ENCODE measurements around the gene FECH.

DNA sequence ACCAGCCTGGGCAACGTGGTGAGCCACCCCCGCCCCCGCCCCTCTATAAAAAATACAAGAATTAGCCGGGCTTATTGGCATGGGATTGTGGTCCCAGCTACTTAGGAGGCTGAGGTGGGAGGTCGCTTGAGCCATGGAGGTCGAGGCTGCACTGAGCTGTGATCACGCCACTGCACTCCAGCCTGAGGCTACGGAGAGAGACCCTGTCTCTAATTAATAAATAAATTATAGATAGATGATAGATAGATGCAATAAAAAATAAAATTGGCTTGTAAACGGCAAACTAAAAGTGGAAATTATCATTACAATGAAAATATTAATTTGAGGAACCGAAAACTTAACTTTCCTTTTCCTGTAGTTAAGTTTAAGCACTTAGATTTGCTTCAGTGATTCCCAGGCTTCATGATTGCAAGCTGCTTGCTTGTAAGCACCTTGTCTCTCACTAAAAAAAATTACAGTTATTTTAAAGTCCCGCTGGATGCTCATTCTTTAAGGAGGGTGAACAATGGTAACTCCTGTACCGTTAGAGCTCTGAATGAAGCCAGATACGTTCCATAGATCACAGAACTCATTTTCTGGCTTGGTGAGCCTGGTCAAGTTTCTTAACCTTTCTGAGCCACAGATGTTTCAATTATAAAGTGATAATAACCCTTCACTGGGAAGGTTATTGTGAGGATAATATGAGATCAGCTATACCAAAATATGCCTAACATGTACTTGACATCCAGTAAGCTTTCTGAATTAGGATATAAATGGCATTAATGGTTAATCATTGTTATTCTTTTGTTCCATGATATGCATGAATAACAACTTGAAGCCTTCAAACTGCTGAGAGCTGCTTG lies 44.5 kb upstream of the FECH start:
- TF ChIP-seq POLR2AphosphoS5 (IDR thresholded peaks at IDR 0.05; ENCODE audit: borderline replicate concordance, low read depth, low read length) = no peak
- TF ChIP-seq EZH2 (IDR thresholded peaks at IDR 0.05) = no peak
- no peak for TF ChIP-seq FOXP2 (optimal IDR thresholded peaks at IDR 0.05; ENCODE audit: control extremely low read depth, extremely low read length, insufficient read depth)
